RPMI7951 (cell line): Measurements from ENCODE around the gene MAP3K12. TPM values are rescaled to one million over a fixed set of nuclear protein-coding genes. Genes with fewer than 3 reads are reported as not detected.
"Not testable (repeated sequence)": the region's sequence is repeated elsewhere in the genome, so short reads cannot be mapped to it uniquely, and the experiment has no call there.

ENCODE experiments used
- DNase-seq: peaks from one replicate; pipeline ENCODE4 v3.0.0-alpha.2; 2012; ENCODE audit warnings: low read depth
- total RNA-seq: library from RNA; depleted of rRNA; stranded (reverse); fragments of >200 nt; shearing (Covaris generic); gene quantifications from 2 replicates; pipeline ENCODE4 v1.2.3, GENCODE V29; 2014; rRNA removed

The MAP3K12 gene
- total RNA-seq, 1 experiment from 2014 or later: 9.1 TPM

DNA sequence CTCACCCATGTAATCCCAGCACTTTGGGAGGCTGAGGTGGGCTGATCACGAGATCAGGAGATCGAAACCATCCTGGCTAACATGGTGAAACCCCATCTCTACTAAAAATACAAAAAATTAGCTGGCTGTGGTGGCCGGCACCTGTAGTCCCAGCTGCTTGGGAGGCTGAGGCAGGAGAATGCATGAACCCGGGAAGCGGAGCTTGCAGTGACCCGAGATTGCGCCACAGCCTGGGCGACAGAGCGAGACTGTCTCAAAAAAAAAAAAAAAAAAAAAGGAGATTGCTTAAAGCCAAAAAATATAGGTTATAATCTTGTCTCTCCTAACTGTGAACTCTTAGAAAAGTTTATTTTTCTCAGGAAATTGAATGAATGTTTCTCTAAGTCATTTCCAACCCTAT is 63.9 kb downstream of the MAP3K12 start:
- DNase-seq: not testable (repeated sequence)

DNA sequence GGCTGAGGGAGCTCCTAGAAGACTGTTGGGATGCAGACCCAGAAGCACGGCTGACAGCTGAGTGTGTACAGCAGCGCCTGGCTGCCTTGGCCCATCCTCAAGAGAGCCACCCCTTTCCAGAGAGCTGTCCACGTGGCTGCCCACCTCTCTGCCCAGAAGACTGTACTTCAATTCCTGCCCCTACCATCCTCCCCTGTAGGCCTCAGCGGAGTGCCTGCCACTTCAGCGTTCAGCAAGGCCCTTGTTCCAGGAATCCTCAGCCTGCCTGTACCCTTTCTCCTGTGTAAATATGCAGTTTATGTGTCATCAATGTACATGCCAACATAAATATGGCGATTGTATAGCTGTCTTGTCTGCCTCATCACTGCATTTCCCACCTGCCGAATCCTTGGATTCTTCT is 68.1 kb downstream of the MAP3K12 start:
- no peak for DNase-seq

DNA sequence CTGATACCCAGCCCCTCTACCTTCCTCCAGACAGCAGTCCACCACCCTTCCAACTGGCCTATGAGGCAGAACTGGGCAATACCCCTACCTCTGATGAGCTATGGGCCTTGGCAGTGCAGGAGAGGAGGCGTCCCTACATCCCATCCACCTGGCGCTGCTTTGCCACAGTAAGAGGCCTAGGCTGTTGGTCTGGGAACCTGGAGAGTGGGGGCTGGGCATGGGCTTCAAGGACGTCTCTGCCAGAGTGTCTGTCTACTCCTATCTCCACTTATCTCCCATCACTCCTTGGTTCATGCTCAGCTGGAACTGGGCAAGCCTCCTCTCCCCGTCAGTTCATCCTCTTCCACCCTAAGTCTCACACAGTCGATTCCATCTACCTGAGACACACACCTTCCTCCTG is 69.1 kb downstream of the MAP3K12 start:
- DNase-seq: no peak

Other genes with a start within 250 kb of the MAP3K12 start
- gene ESPL1, start 231.2 kb downstream of the MAP3K12 start, total RNA-seq: 11.3 and 12.6 TPM in 2 replicates
- gene PFDN5, start 203.9 kb downstream of the MAP3K12 start, total RNA-seq: 480 and 497 TPM in 2 replicates
- gene MYG1, start 199.8 kb downstream of the MAP3K12 start, total RNA-seq: 55.9 and 60.0 TPM in 2 replicates
- gene AAAS, start 177.8 kb downstream of the MAP3K12 start, total RNA-seq: 43.9 and 56.0 TPM in 2 replicates
- not detected in 2 replicates for gene SP7, start 163.1 kb downstream of the MAP3K12 start, total RNA-seq
- 29.3 and 35.2 TPM in 2 replicates for gene SP1, start 119.3 kb downstream of the MAP3K12 start, total RNA-seq
- gene AMHR2, start 75.6 kb downstream of the MAP3K12 start, total RNA-seq: not detected in 2 replicates
- gene PRR13, start 57.7 kb downstream of the MAP3K12 start, total RNA-seq: 83.5 and 86.6 TPM in 2 replicates
- 132 and 135 TPM in 2 replicates for gene PCBP2, start 47.4 kb downstream of the MAP3K12 start, total RNA-seq
- gene TARBP2, start 1.8 kb upstream of the MAP3K12 start, total RNA-seq: 50.3 and 62.6 TPM in 2 replicates
- gene NPFF, start 8.0 kb upstream of the MAP3K12 start, total RNA-seq: not detected in 2 replicates
- gene ATF7, start 126.9 kb upstream of the MAP3K12 start, total RNA-seq: 6.4 and 8.9 TPM in 2 replicates
- gene ATP5MC2, start 176.6 kb upstream of the MAP3K12 start, total RNA-seq: 318 and 375 TPM in 2 replicates
- gene CALCOCO1, start 228.0 kb upstream of the MAP3K12 start, total RNA-seq: 27.4 and 47.0 TPM in 2 replicates